Left ventricle myocardium inferior (tissue), 1 donor: ENCODE measurements around the gene PET100. TPM values are rescaled to one million over a fixed set of nuclear protein-coding genes. Genes with fewer than 3 reads are reported as not detected.

Experiments used
- DNase-seq: peaks from one replicate; pipeline ENCODE4 v3.0.0-alpha.2; 2020
- H3K27ac ChIP-seq: fragments of 200-600 bp; replicated peaks from 2 replicates; pipeline ENCODE4 v1.8.0; 2021
- H3K27me3 ChIP-seq: fragments of 200-600 bp; 2 replicates; pipeline ENCODE4 v1.8.0; 2021; ENCODE audit warnings: low read depth
- H3K36me3 ChIP-seq: fragments of 200-600 bp; 2 replicates; pipeline ENCODE4 v1.8.0; 2021
- H3K4me1 ChIP-seq: fragments of 200-600 bp; 2 replicates; pipeline ENCODE4 v1.8.0; 2021
- H3K4me3 ChIP-seq: fragments of 200-600 bp; 2 replicates; pipeline ENCODE4 v1.8.0; 2021; ENCODE audit warnings: mild to moderate bottlenecking, moderate library complexity
- H3K9me3 ChIP-seq: fragments of 200-600 bp; replicated peaks from 2 replicates; pipeline ENCODE4 v1.8.0; 2021
- intact Hi-C: fragments of 100-400 bp; cut with micrococcal nuclease; formaldehyde crosslinking; loops from one replicate; pipeline ENCODE4 v1.11.0; 2022
- total RNA-seq: library from RNA; stranded (reverse); fragmentation: NEBNext Ultra II Directional; extraction: Animal tissue kit (Norgen Biotek cat#: 25700); gene quantifications from one replicate; pipeline ENCODE4 v1.2.1, GENCODE V29; 2021
- TF ChIP-seq, protein P1 (sequence below): fragments of 200-600 bp; IDR thresholded peaks from 2 replicates; pipeline ENCODE4 v1.8.0; 2021; ENCODE audit warnings: antibody characterized with exemption, mild to moderate bottlenecking, borderline replicate concordance
- donor health status: DM: no; HTN: yes; CAD: no; lungs with severe emphysema.

PET100 gene
- total RNA-seq, 1 donor from 2014 or later = 197 TPM

DNA sequence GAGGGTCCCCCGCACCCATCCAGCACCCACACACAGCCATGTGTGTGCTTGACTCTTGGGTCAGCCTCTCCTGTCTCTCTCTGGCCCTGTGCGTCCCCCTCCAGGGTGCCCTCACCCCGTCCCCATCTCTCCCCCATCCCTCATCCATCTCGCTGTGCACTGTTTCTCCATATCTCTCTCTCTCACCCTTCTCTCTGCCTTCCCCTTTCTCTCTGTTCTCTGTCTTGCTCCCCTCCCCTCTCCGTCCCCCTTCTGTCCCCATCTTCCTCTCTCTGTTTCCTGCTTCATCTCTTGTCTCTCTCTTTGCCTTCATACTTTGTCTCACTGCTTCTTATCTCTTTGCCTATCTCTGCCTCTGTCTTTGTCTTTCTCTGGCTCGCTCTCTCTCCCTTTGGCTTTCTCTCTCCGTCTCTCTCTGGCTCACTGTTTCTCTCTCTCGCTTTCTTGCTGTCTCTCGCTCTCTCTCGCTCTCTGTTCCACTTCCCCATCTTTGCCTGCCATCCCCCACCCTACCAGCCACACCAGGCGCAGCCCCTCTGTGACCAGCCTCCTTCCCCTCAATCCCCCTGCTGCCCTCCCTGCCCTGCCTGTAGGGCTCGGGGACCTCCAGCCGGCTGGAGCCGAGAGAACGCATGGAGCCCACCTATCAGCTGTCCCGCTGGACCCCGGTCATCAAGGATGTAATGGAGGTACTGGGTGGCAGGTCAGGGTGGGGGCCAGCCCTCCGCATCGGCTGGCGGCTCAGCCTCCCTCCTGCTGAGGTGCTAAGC lies 16.2 kb downstream of the PET100 start:
- Histone ChIP-seq H3K27ac (no peak overlapping the region), H3K36me3 (no peaks in the 10 kb centered on the region), H3K9me3 (no peaks in the 10 kb centered on the region), H3K27me3 (peaks cover 29% of the 10 kb centered on the region), H3K4me1 (peaks cover 5% of the 10 kb centered on the region), H3K4me3 (no peak overlapping the region)
- no peak for DNase-seq
- TF ChIP-seq, protein P1, sequence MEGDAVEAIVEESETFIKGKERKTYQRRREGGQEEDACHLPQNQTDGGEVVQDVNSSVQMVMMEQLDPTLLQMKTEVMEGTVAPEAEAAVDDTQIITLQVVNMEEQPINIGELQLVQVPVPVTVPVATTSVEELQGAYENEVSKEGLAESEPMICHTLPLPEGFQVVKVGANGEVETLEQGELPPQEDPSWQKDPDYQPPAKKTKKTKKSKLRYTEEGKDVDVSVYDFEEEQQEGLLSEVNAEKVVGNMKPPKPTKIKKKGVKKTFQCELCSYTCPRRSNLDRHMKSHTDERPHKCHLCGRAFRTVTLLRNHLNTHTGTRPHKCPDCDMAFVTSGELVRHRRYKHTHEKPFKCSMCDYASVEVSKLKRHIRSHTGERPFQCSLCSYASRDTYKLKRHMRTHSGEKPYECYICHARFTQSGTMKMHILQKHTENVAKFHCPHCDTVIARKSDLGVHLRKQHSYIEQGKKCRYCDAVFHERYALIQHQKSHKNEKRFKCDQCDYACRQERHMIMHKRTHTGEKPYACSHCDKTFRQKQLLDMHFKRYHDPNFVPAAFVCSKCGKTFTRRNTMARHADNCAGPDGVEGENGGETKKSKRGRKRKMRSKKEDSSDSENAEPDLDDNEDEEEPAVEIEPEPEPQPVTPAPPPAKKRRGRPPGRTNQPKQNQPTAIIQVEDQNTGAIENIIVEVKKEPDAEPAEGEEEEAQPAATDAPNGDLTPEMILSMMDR = no peak
- intact Hi-C loops = no loop called here

DNA sequence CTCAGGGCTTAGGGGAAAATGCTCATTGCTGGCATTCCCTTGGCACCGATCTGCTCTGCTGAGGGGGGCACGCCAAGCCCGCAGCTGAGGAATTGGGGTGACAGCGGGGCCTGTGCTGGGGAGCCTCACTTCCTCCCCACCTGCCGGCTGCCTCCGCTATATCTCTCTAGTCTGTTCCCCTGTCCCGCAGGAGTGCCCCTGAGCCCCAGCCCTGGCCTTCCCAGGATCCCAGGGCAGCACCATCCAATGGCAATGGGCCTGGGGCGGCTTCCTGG lies 16.8 kb downstream of the PET100 start:
- no peak overlapping the region for H3K27ac ChIP-seq
- peaks cover 34% of the 10 kb centered on the region for H3K27me3 ChIP-seq
- no peaks in the 10 kb centered on the region for H3K9me3 ChIP-seq
- no peak overlapping the region for H3K4me3 ChIP-seq
- no peaks in the 10 kb centered on the region for H3K36me3 ChIP-seq
- TF ChIP-seq, protein P1 = no peak
- intact Hi-C loops = no loop called here
- no peak for DNase-seq
- peaks cover 5% of the 10 kb centered on the region for H3K4me1 ChIP-seq

- H3K4me3 ChIP-seq = no peak overlapping the region
- H3K27ac ChIP-seq = no peak overlapping the region
- no peaks in the 10 kb centered on the region for H3K36me3 ChIP-seq
- DNase-seq = no peak
- peaks cover 34% of the 10 kb centered on the region for H3K27me3 ChIP-seq
- intact Hi-C loops = no loop called here
- H3K4me1 ChIP-seq = peaks cover 6% of the 10 kb centered on the region
- H3K9me3 ChIP-seq = no peaks in the 10 kb centered on the region
- TF ChIP-seq, protein P1 = no peak
These were observed 17.6 kb downstream of the PET100 start for GRCh38 chr19:7647156-7647555.

- Histone ChIP-seq H3K9me3 (no peaks in the 10 kb centered on the region), H3K4me3 (no peak overlapping the region), H3K27ac (no peak overlapping the region), H3K4me1 (peaks cover 9% of the 10 kb centered on the region), H3K27me3 (peaks cover 32% of the 10 kb centered on the region), H3K36me3 (no peaks in the 10 kb centered on the region)
- TF ChIP-seq, protein P1 = no peak
- intact Hi-C loops = no loop called here
- no peak for DNase-seq
These were observed 18.8 kb downstream of the PET100 start for GRCh38 chr19:7648265-7649014.

DNA sequence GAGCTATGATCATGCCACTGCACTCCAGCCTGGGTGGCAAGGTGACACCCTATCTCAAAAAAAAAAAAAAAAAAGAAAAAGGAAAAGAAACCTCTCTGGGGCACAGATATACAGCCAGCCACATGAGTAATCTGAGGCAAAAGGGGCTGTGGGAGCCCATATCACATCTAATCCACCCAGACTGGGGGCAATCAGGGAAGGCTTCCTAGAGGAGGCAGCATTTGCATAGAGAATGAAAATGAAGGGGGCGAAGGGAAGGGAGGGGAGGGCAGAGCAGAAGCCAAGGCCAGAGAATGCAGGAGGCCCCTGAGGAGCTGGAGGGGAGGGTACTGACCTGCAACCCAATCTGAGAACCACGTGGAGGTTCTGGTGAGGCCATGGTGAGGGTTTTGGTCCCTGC lies 20.6 kb downstream of the PET100 start:
- H3K4me1 ChIP-seq = peaks cover 9% of the 10 kb centered on the region
- TF ChIP-seq, protein P1 = no peak
- no peak overlapping the region for H3K4me3 ChIP-seq
- no peak overlapping the region for H3K27ac ChIP-seq
- H3K9me3 ChIP-seq = no peaks in the 10 kb centered on the region
- peaks cover 25% of the 10 kb centered on the region for H3K27me3 ChIP-seq
- no peaks in the 10 kb centered on the region for H3K36me3 ChIP-seq
- no peak for DNase-seq
- intact Hi-C loops = no loop called here
